ENCODE results near the gene SOX8.

SOX8 gene

DNA sequence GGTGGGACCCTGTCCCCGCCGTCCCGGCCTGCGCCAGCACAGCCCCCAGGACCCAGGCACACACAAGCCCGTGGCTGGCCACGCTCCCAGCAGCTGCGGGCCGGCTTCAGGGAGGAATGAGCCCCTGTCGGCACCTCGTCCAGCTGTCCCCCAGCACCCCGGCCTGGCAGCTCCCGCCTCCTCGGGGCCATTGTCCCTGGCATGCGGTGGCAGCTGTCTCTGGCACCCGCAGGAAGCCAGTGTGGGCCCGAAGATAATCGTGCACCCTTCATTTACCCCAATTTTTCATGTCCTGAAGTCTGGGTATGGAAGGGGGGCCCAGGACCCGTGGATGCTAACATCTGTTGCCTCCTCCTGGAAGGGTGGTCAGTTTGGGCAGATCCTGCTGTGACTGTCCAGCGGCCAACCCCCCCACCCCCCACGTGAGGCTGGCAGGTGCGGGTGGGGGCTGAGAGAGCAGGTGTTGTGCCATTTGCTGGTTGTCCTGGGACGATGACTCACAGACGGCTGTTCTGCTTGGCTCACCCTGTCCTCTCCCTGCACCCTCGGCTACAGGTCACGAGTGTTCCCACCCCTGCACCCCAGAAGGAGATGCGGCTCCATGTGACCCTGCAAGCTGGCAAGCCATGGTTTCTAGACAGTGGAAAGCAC is 6.8 kb upstream of the SOX8 start:
- TF ChIP-seq MAX (IDR thresholded peaks at IDR 0.05) (no peak), ZBTB7A (IDR thresholded peaks at IDR 0.05; ENCODE audit: low read depth) (no peak), REST (IDR thresholded peaks at IDR 0.05; ENCODE audit: low read depth) (no peak), EP300 (IDR thresholded peaks at IDR 0.05; ENCODE audit: borderline replicate concordance) (no peak), YY1 (IDR thresholded peaks at IDR 0.05; ENCODE audit: low read depth) (no peak), TAF1 (IDR thresholded peaks at IDR 0.05; ENCODE audit: low read depth) (no peak), FOXM1 (IDR thresholded peaks at IDR 0.05; ENCODE audit: borderline replicate concordance, low read depth) (no peak), CEBPB (IDR thresholded peaks at IDR 0.05) (no peak), USF1 (IDR thresholded peaks at IDR 0.05) (no peak)

- TF ChIP-seq FOXM1 (IDR thresholded peaks at IDR 0.05; ENCODE audit: borderline replicate concordance, low read depth) (no peak), RAD21 (IDR thresholded peaks at IDR 0.05; ENCODE audit: low read depth) (no peak), MAX (IDR thresholded peaks at IDR 0.05) (no peak)
These were observed 6.3 kb upstream of the SOX8 start for GRCh38 chr16:975291-975690.

- TF ChIP-seq YY1 (IDR thresholded peaks at IDR 0.05; ENCODE audit: low read depth) (no peak), ZBTB7A (IDR thresholded peaks at IDR 0.05; ENCODE audit: low read depth) (no peak), EGR1 (IDR thresholded peaks at IDR 0.05) (no peak), MAX (IDR thresholded peaks at IDR 0.05) (no peak), FOXM1 (IDR thresholded peaks at IDR 0.05; ENCODE audit: borderline replicate concordance, low read depth) (no peak), CREB1 (IDR thresholded peaks at IDR 0.05; ENCODE audit: low read depth) (no peak), TAF1 (IDR thresholded peaks at IDR 0.05; ENCODE audit: low read depth) (no peak), RAD21 (IDR thresholded peaks at IDR 0.05; ENCODE audit: low read depth) (no peak), REST (IDR thresholded peaks at IDR 0.05; ENCODE audit: low read depth) (no peak), USF1 (IDR thresholded peaks at IDR 0.05) (no peak)
These were observed 5.1 kb upstream of the SOX8 start for GRCh38 chr16:976389-976931.

- TF ChIP-seq FOXM1 (IDR thresholded peaks at IDR 0.05; ENCODE audit: borderline replicate concordance, low read depth) (no peak), EP300 (IDR thresholded peaks at IDR 0.05; ENCODE audit: borderline replicate concordance) (no peak), RAD21 (IDR thresholded peaks at IDR 0.05; ENCODE audit: low read depth) (no peak), NFIC (IDR thresholded peaks at IDR 0.05) (no peak), YY1 (IDR thresholded peaks at IDR 0.05; ENCODE audit: low read depth) (no peak), CREB1 (IDR thresholded peaks at IDR 0.05; ENCODE audit: low read depth) (no peak), TEAD4 (IDR thresholded peaks at IDR 0.05) (no peak), REST (IDR thresholded peaks at IDR 0.05; ENCODE audit: low read depth) (no peak), TAF1 (IDR thresholded peaks at IDR 0.05; ENCODE audit: low read depth) (no peak), USF1 (IDR thresholded peaks at IDR 0.05) (no peak), CEBPB (IDR thresholded peaks at IDR 0.05) (no peak), EGR1 (IDR thresholded peaks at IDR 0.05) (no peak), MAX (IDR thresholded peaks at IDR 0.05) (no peak), TCF12 (IDR thresholded peaks at IDR 0.05; ENCODE audit: low read depth) (no peak)
These were observed 4.4 kb upstream of the SOX8 start for GRCh38 chr16:977081-977701.

Measured in Ishikawa (cell line).